Smooth muscle cell (in vitro differentiated cells): ENCODE results near the gene LAMB2. TPM values are rescaled to one million over a fixed set of nuclear protein-coding genes. Genes with fewer than 3 reads are reported as not detected.

Experiments used
- DNase-seq: peaks from one replicate; lab custom pipeline; 2025; ENCODE audit not compliant: unreplicated experiment; lab: John Stamatoyannopoulos, UW
- H2AFZ ChIP-seq: fragments of 200-600 bp; sonication (generic); 2 replicates; pipeline ENCODE4 v1.6.0; 2016; ENCODE audit warnings: antibody characterized with exemption, low read depth, mild to moderate bottlenecking
- H3F3A ChIP-seq: fragments of 200-600 bp; sonication (generic); 2 replicates; pipeline ENCODE4 v1.6.0; 2017; ENCODE audit warnings: antibody characterized with exemption, low read depth
- H3K27ac ChIP-seq: fragments of 200-600 bp; sonication (generic); 2 replicates; pipeline ENCODE4 v1.5.1; 2016; ENCODE audit warnings: low read depth, mild to moderate bottlenecking
- H3K27me3 ChIP-seq: fragments of 200-600 bp; sonication (generic); 2 replicates; pipeline ENCODE4 v1.6.1; 2016; ENCODE audit warnings: low read depth, mild to moderate bottlenecking
- H3K36me3 ChIP-seq: fragments of 200-600 bp; sonication (generic); 2 replicates; pipeline ENCODE4 v1.5.1; 2016; ENCODE audit warnings: low read depth
- H3K4me1 ChIP-seq: fragments of 200-600 bp; sonication (generic); 2 replicates; pipeline ENCODE4 v1.5.1; 2016; ENCODE audit warnings: low read depth
- H3K4me2 ChIP-seq: fragments of 200-600 bp; sonication (generic); 2 replicates; pipeline ENCODE4 v1.6.0; 2016; ENCODE audit warnings: mild to moderate bottlenecking
- H3K4me3 ChIP-seq: fragments of 200-600 bp; sonication (generic); 2 replicates; pipeline ENCODE4 v1.5.1; 2016; ENCODE audit warnings: mild to moderate bottlenecking
- H3K79me2 ChIP-seq: fragments of 200-600 bp; sonication (generic); 2 replicates; pipeline ENCODE4 v1.6.0; 2016; ENCODE audit warnings: low read depth, mild to moderate bottlenecking
- H3K9ac ChIP-seq: fragments of 200-600 bp; sonication (generic); 2 replicates; pipeline ENCODE4 v1.6.0; 2016; ENCODE audit warnings: low read depth
- H3K9me3 ChIP-seq: fragments of 200-600 bp; sonication (generic); replicated peaks from 2 replicates; pipeline ENCODE4 v1.5.1; 2016; ENCODE audit warnings: low read depth
- H4K20me1 ChIP-seq: fragments of 200-600 bp; sonication (generic); 2 replicates; pipeline ENCODE4 v1.6.0; 2016; ENCODE audit warnings: low read depth
- CTCF ChIP-seq: fragments of 200-600 bp; sonication (generic); IDR thresholded peaks from 2 replicates; pipeline ENCODE4 v1.5.1; 2017; ENCODE audit warnings: borderline replicate concordance, mild to moderate bottlenecking, antibody characterized with exemption; ENCODE audit not compliant: insufficient read depth, poor library complexity, severe bottlenecking
- WGBS: methylation state at CpG from one replicate; pipeline ENCODE4 v1.1.7; 2016; ENCODE audit warnings: low lambda C conversion rate; 5-methylcytosine and 5-hydroxymethylcytosine counted together
- polyA plus RNA-seq: library from polyadenylated mRNA; unstranded; fragments of >200 nt; fragmentation: Nextera tagmentation; extraction: Ambion mirVana; gene quantifications from 2 replicates; pipeline ENCODE4 v1.2.1, GENCODE V29; 2016
- total RNA-seq: library from RNA; depleted of rRNA; stranded (reverse); fragments of >200 nt; gene quantifications from 2 replicates; pipeline ENCODE4 v1.2.3, GENCODE V29; 2014

LAMB2 gene
- total and polyA plus RNA-seq, 2 experiments from 2014 or later, result 456 to 503 TPM

GRCh38 chr3:49134471-49135265 is 1.8 kb upstream of the LAMB2 start:
- no peaks in the 10 kb centered on the region for H3K27me3 ChIP-seq
- H3K79me2 ChIP-seq, result peaks cover 30% of the 10 kb centered on the region
- H3K4me3 ChIP-seq, result peak overlapping the region; percentile 86
- H3K36me3 ChIP-seq, result no peaks in the 10 kb centered on the region
- no peak overlapping the region for H2AFZ ChIP-seq
- peaks cover 4% of the 10 kb centered on the region for H4K20me1 ChIP-seq
- no peaks in the 10 kb centered on the region for H3K9me3 ChIP-seq
- TF ChIP-seq CTCF, result no peak
- H3K4me2 ChIP-seq, result peak overlapping the region; percentile 97
- DNase-seq, result no peak
- peaks cover 14% of the 10 kb centered on the region for H3K4me1 ChIP-seq
- 86% methylated on average over 3 of the region's 3 CpGs for WGBS
- H3F3A ChIP-seq, result no peaks in the 10 kb centered on the region
- H3K27ac ChIP-seq, result no peak overlapping the region
- no peak overlapping the region for H3K9ac ChIP-seq

GRCh38 chr3:49133226-49133951 is 539 bp upstream of the LAMB2 start:
- no peaks in the 10 kb centered on the region for H3F3A ChIP-seq
- peak overlapping the region; percentile 86 for H3K4me3 ChIP-seq
- peak overlapping the region; percentile 75 for H3K27ac ChIP-seq
- peak overlapping the region; percentile 97 for H3K4me2 ChIP-seq
- peak overlapping the region; percentile 97 for H2AFZ ChIP-seq
- peaks cover 4% of the 10 kb centered on the region for H4K20me1 ChIP-seq
- TF ChIP-seq CTCF, result no peak
- no peaks in the 10 kb centered on the region for H3K9me3 ChIP-seq
- peak; percentile 58 for DNase-seq
- peaks cover 14% of the 10 kb centered on the region for H3K4me1 ChIP-seq
- WGBS, result under 1% methylated on average over 24 of the region's 30 CpGs
- H3K27me3 ChIP-seq, result no peaks in the 10 kb centered on the region
- H3K79me2 ChIP-seq, result peaks cover 37% of the 10 kb centered on the region
- H3K9ac ChIP-seq, result peak overlapping the region; percentile 74
- no peaks in the 10 kb centered on the region for H3K36me3 ChIP-seq

- Histone ChIP-seq H3K9me3 (no peaks in the 10 kb centered on the region), H3K27ac (peak overlapping the region; percentile 75), H4K20me1 (peaks cover 4% of the 10 kb centered on the region), H3K27me3 (no peaks in the 10 kb centered on the region), H3F3A (no peaks in the 10 kb centered on the region), H2AFZ (no peak overlapping the region), H3K36me3 (no peaks in the 10 kb centered on the region), H3K9ac (peak overlapping the region; percentile 72), H3K4me1 (peaks cover 14% of the 10 kb centered on the region), H3K4me3 (peak overlapping the region; percentile 86), H3K4me2 (peak overlapping the region; percentile 97), H3K79me2 (peaks cover 38% of the 10 kb centered on the region)
- TF ChIP-seq CTCF, result no peak
- WGBS, result 51% methylated on average over 9 of the region's 9 CpGs
- no peak for DNase-seq
Observed at GRCh38 chr3:49132073-49132436, 795 bp downstream of the LAMB2 start.
